Measurements from ENCODE around the gene CORO6. TPM values are rescaled to one million over a fixed set of nuclear protein-coding genes. Genes with fewer than 3 reads are reported as not detected.

CORO6 gene
- total and polyA plus RNA-seq, 10 of the 15 experiments (the other 5 are each of a cell fraction or from before 2014, with no cell fraction given), result 0.26 to 5.0 (median 1.7) TPM; not detected in 1

DNA sequence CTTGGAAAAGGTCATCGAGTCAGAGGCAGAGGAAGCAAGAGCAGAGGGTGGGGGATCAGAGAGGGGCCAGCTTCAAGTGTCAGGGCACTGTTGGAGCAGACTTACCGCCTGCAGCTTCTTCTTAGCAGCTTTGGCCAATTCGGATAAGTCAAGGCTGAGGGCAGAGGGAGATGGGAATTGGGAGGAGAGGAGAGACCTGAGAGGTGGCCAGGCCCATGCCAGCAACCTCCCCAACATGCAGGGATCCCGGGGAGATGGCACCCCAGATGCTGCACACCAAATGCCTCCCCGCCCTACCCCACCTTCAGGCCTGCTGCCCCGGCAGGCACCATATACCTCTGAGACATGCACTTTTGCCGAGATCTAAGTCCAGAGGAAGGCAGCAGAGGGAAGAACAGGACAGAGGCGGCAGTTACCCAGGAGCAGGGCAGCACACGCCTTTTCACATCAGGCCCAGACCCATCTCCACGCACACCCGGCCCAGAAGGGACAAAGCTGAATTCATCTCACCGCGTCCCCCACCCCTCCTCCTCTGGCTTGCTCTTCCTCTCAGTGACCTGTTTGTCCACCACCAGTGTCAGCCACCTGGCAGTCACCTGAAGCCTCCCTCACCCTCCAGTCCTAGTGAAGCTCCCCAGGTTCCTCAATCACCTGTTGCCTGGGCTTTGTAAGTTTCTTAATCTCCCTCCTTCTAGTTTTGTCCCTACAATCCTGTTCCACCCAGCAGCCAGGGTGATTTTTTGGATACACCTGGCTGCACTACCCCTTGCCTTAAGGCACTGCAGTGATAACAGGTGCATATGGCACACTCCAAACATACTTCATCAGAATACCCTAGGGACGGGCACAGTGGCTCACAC is 43.9 kb downstream of the CORO6 start:
- Histone ChIP-seq H3K27ac (ENCODE audit: control insufficient read depth, insufficient read depth) (no peak overlapping the region), H3K4me2 (ENCODE audit: control insufficient read depth, insufficient read depth) (no peak overlapping the region), H3K27me3 (replicated peaks in 1 of 2; ENCODE audit: control insufficient read depth in 2 of 2, insufficient read depth in 2 of 2, low read length in 1 of 2) (no peaks in the 10 kb centered on the region), H4K20me1 (ENCODE audit: control insufficient read depth, insufficient read depth) (no peaks in the 10 kb centered on the region), H3K4me1 (ENCODE audit: control insufficient read depth, insufficient read depth, low read length) (0 out of 2 replicates have a peak, but pooled peaks cover 4% of the 10 kb centered on the region), H2AFZ (ENCODE audit: control insufficient read depth, low read depth, low read length) (no peak overlapping the region), H3K79me2 (ENCODE audit: control insufficient read depth, insufficient read depth, low read length) (no peaks in the 10 kb centered on the region), H3K9ac (ENCODE audit: control insufficient read depth, insufficient read depth, low read length) (no peak overlapping the region), H3K4me3 (no peak overlapping the region), H3K36me3 (ENCODE audit: control insufficient read depth in 2 of 2, insufficient read depth in 2 of 2, low read length in 1 of 2) (peaks cover 8 to 23% of the 10 kb centered on the region in 2 experiments; a peak in 3 of 4 replicates), H3K9me3 (replicated peaks; ENCODE audit: control insufficient read depth, insufficient read depth, low read length) (no peaks in the 10 kb centered on the region)
- ChIA-PET RAD21 (ENCODE audit: unreplicated experiment) (interaction anchor here (1.0 to 4.1 kb wide), 4 partner anchors 9 to 353 kb away, joined by 3 to 25 read pairs (median 4); no protein-coding TSS in a partner anchor), CTCF (interaction anchor here (0.7 to 6.1 kb wide), 12 partner anchors 8 to 352 kb away, joined by 3 to 72 read pairs (median 6); partner anchors contain the start of gene ANKRD13B), SMC1A (ENCODE audit: uncharacterized antibody, unreplicated experiment) (interaction anchor here (0.9 to 2.6 kb wide), 5 partner anchors 13 to 352 kb away, joined by 3 to 14 read pairs (median 3); partner anchors contain the start of gene ANKRD13B), POLR2A (interaction anchor here (0.8 to 1.0 kb wide), 3 partner anchors 9 to 38 kb away, joined by 3 to 5 read pairs (median 3); no protein-coding TSS in a partner anchor)
- FAIRE-seq (no peak), ATAC-seq (no peak), DNase-seq (ENCODE audit: low read depth, low spot score) (no peak)
- no TSS peak for BruUV-seq (replicated peaks)
- in situ Hi-C loops (cut with MboI) (no loop called here), intact Hi-C loops (cut with micrococcal nuclease; ENCODE audit: unreplicated experiment) (no loop called here)
- 83% methylated on average over 14 of the region's 14 CpGs for WGBS (ENCODE audit: insufficient coverage, insufficient replicate concordance, low lambda C conversion rate, missing lambda C conversion rate)
- TF ChIP-seq, protein P1, sequence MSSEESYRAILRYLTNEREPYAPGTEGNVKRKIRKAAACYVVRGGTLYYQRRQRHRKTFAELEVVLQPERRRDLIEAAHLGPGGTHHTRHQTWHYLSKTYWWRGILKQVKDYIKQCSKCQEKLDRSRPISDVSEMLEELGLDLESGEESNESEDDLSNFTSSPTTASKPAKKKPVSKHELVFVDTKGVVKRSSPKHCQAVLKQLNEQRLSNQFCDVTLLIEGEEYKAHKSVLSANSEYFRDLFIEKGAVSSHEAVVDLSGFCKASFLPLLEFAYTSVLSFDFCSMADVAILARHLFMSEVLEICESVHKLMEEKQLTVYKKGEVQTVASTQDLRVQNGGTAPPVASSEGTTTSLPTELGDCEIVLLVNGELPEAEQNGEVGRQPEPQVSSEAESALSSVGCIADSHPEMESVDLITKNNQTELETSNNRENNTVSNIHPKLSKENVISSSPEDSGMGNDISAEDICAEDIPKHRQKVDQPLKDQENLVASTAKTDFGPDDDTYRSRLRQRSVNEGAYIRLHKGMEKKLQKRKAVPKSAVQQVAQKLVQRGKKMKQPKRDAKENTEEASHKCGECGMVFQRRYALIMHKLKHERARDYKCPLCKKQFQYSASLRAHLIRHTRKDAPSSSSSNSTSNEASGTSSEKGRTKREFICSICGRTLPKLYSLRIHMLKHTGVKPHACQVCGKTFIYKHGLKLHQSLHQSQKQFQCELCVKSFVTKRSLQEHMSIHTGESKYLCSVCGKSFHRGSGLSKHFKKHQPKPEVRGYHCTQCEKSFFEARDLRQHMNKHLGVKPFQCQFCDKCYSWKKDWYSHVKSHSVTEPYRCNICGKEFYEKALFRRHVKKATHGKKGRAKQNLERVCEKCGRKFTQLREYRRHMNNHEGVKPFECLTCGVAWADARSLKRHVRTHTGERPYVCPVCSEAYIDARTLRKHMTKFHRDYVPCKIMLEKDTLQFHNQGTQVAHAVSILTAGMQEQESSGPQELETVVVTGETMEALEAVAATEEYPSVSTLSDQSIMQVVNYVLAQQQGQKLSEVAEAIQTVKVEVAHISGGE (CRISPR knock-in tag; IDR thresholded peaks at IDR 0.05), result no peak
- TF ChIP-seq RAD51 (IDR thresholded peaks at IDR 0.05) (no peak), POLR2AphosphoS2 (IDR thresholded peaks at IDR 0.05; ENCODE audit: low read depth, low read length) (no peak), SMAD1 (IDR thresholded peaks at IDR 0.05; ENCODE audit: low read depth, partially characterized antibody) (no peak), ZNF622 (IDR thresholded peaks at IDR 0.05) (no peak), SUPT20H (IDR thresholded peaks at IDR 0.05; ENCODE audit: borderline replicate concordance, control insufficient read depth, low read depth, low read length) (no peak), BCL11A (IDR thresholded peaks at IDR 0.05; ENCODE audit: low read depth, low read length) (no peak), POLR2A (IDR thresholded peaks at IDR 0.05; ENCODE audit: low read depth, low read length) (no peak), PAX8 (IDR thresholded peaks at IDR 0.05) (no peak), IKZF1 (conservative IDR thresholded peaks at IDR 0.05) (no peak), SUZ12 (IDR thresholded peaks at IDR 0.05; ENCODE audit: unreplicated experiment) (no peak)
- TF ChIP-seq, protein P2, sequence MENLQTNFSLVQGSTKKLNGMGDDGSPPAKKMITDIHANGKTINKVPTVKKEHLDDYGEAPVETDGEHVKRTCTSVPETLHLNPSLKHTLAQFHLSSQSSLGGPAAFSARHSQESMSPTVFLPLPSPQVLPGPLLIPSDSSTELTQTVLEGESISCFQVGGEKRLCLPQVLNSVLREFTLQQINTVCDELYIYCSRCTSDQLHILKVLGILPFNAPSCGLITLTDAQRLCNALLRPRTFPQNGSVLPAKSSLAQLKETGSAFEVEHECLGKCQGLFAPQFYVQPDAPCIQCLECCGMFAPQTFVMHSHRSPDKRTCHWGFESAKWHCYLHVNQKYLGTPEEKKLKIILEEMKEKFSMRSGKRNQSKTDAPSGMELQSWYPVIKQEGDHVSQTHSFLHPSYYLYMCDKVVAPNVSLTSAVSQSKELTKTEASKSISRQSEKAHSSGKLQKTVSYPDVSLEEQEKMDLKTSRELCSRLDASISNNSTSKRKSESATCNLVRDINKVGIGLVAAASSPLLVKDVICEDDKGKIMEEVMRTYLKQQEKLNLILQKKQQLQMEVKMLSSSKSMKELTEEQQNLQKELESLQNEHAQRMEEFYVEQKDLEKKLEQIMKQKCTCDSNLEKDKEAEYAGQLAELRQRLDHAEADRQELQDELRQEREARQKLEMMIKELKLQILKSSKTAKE (IDR thresholded peaks at IDR 0.05; ENCODE audit: low read depth, poor library complexity, severe bottlenecking), result no peak
- TF ChIP-seq, protein P3, sequence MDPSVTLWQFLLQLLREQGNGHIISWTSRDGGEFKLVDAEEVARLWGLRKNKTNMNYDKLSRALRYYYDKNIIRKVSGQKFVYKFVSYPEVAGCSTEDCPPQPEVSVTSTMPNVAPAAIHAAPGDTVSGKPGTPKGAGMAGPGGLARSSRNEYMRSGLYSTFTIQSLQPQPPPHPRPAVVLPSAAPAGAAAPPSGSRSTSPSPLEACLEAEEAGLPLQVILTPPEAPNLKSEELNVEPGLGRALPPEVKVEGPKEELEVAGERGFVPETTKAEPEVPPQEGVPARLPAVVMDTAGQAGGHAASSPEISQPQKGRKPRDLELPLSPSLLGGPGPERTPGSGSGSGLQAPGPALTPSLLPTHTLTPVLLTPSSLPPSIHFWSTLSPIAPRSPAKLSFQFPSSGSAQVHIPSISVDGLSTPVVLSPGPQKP (IDR thresholded peaks at IDR 0.05; ENCODE audit: low read depth, low read length), result no peak
- TF ChIP-seq, protein P4, sequence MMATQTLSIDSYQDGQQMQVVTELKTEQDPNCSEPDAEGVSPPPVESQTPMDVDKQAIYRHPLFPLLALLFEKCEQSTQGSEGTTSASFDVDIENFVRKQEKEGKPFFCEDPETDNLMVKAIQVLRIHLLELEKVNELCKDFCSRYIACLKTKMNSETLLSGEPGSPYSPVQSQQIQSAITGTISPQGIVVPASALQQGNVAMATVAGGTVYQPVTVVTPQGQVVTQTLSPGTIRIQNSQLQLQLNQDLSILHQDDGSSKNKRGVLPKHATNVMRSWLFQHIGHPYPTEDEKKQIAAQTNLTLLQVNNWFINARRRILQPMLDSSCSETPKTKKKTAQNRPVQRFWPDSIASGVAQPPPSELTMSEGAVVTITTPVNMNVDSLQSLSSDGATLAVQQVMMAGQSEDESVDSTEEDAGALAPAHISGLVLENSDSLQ (IDR thresholded peaks at IDR 0.05), result no peak
